ENCODE results near the gene VASH1.

DNA sequence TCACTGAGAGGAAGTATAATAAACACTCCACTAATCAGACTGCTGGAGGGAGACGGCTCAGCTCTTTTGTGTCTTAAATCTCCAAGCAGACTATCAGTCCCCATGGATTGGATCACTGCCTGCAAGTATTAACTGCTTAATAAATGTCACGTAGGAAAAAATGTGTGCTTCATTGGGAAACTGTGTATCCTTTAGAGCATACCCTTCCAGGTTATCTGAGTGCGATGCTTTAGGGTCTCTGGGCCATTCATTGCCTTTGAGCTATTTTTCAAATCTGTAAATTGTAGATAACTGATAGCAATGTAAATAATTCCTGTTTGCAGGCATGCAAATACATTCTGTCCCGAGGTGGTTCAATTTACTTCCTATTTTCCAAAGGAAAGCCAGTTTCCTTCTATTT lies 45.0 kb upstream of the VASH1 start:
- TF ChIP-seq EZH2 (IDR thresholded peaks at IDR 0.05; ENCODE audit: low read length, missing control alignments) (no peak), CTCF (conservative IDR thresholded peaks at IDR 0.05 in 1 of 2, IDR thresholded peaks at IDR 0.05 in 1 of 2; ENCODE audit: low read depth in 1 of 2, low read length in 2 of 2) (no peak)
